ENCODE results near the gene MAP3K7. TPM values are rescaled to one million over a fixed set of nuclear protein-coding genes. Genes with fewer than 3 reads are reported as not detected.

MAP3K7 gene
- total RNA-seq, 4 donors from 2014 or later = 22.2 to 41.4 (median 28.1) TPM

- TF ChIP-seq CTCF (IDR thresholded peaks at IDR 0.05; ENCODE audit: low read depth) = no peak
These were observed 29.9 kb downstream of the MAP3K7 start for GRCh38 chr6:90557006-90557405.

GRCh38 chr6:90547991-90548390 lies 38.9 kb downstream of the MAP3K7 start:
- no peak for TF ChIP-seq CTCF (IDR thresholded peaks at IDR 0.05; ENCODE audit: low read depth)

- TF ChIP-seq CTCF (IDR thresholded peaks at IDR 0.05; ENCODE audit: low read depth) = no peak
These were observed 39.8 kb downstream of the MAP3K7 start for GRCh38 chr6:90547079-90547478.

- TF ChIP-seq CTCF (IDR thresholded peaks at IDR 0.05; ENCODE audit: low read depth) = no peak
These were observed 41.4 kb downstream of the MAP3K7 start for GRCh38 chr6:90545448-90545847.

- TF ChIP-seq CTCF (IDR thresholded peaks at IDR 0.05; ENCODE audit: low read depth) = no peak
These were observed 42.1 kb downstream of the MAP3K7 start for GRCh38 chr6:90544741-90545140.

GRCh38 chr6:90544081-90544480 lies 42.8 kb downstream of the MAP3K7 start:
- no peak for TF ChIP-seq CTCF (IDR thresholded peaks at IDR 0.05; ENCODE audit: low read depth)

- no peak for TF ChIP-seq CTCF (IDR thresholded peaks at IDR 0.05; ENCODE audit: low read depth)
These were observed 45.7 kb downstream of the MAP3K7 start for GRCh38 chr6:90541221-90541620.

All from subcutaneous adipose tissue (tissue), 4 donors.